Posterior cingulate gyrus (tissue), 11 donors: ENCODE results near the gene SLC28A1.

Source experiments
- DNase-seq, 10 donors: peaks; one replicate each; pipeline versions ENCODE4 v3.0.0 to v3.0.0-alpha.2; 2020 to 2021; ENCODE audit warnings: mixed read lengths in 3 of 10
- intact Hi-C: fragments of 100-400 bp; cut with DNase I; formaldehyde crosslinking; loops from one replicate; pipeline ENCODE4 v1.15.1; 2023

SLC28A1 gene

DNA sequence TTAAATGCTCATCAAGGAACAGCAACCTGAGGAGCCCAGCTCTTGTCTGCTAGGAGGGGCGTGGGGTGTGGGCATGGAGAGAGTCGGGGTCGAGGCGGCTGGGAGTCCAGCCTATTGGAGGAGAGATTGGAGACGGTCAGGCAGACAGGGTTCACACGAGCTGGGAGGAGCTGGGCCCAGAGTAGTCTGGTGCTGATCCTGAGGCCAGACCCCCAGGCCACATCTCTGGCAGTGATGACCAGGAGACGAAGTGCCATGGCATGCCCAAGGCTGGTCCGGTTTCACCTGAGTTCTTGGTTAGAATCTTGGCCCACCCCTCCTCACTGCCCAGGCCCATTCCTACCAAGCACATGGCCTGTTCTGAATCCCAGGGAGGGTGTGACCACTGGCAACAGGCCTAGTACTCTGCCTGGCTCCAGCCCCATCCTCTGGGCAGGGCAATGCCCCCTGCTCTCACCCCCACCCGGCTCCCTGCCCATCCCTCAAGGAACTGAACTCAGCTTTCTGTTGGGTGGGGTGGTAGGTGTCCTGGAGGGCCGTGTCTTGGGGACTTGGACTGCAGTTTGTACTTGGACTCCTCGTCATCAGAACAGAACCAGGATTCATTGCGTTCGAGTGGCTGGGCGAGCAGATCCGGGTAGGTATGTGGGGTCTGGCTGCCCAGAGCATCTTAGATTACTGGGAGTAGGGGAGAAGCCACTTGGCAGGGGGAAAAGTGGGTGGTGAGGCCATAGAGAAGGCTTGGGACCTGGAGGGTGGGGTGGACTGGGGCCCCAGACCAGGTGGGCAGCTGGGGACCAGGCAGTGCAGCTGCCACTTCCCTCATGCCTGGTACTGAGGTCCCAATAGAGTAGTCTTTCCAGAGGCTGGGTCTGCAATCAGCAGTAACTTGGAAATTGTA is 20.8 kb downstream of the SLC28A1 start:
- intact Hi-C loops = no loop called here
- DNase-seq = peak in 1 of 10 donors; percentile 81

DNA sequence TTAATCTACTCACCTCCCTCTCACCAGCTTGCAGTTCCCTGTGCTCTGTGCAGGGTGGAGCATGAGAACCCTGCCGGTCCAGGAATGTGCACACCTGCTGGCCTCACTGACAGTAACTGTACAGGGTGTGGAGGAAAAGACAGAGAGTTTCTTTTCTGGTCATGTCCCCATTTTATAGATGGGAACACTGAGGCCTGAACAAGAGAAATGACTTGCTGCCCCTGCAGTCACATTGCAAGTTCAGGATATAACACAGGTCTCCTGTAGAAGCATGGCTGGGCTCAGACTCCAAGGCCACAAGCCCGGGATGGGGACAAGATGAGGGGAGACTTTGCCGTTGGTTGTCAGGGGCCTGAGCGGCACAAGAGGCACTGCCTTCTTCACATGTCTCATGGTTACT is 23.3 kb downstream of the SLC28A1 start:
- intact Hi-C loops = no loop called here
- DNase-seq = peak in 2 of 10 donors; percentile 31 to 44

DNA sequence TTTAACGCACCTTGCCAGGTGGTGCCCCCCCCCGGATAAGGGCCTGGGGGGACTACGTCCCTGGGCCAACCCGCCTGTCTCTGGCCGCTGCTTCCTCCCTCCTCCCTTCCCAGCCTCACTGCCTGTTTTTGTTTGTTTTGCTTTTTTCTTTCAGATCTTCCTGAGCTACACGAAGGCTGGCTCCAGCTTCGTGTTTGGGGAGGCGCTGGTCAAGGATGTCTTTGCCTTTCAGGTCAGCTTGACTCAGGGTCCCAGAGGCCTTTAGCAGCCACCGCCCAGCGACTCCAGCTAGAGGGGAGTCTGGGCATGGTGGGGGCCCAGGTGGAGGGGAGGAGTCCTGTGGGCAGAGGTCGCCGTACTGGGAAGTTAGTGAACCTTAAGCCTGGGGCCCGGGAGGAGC is 24.1 kb downstream of the SLC28A1 start:
- intact Hi-C loops = no loop called here
- peak in 3 of 10 donors; percentile 45 to 59 (median 52) for DNase-seq

DNA sequence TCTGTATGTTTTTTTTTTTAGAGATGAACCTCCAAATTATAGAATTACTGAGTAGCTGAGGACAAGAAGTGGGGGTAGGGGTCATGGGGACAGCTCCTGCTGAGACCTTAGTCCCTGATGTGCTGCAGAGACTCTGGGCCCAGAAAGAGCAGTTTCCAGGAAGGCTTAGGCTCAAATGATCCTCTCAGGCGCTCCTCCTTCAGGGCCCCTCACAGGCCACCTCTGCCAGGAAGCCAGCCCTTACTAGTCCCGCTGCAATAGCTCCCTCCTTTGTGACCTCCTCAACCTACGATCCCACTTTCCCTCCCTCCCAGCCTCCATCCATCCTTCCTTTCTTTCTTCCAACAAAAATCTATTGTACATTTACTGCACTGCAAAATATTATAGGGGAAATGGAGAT is 24.6 kb downstream of the SLC28A1 start:
- peak in 1 of 10 donors; percentile 25 for DNase-seq
- intact Hi-C loops = no loop called here

DNA sequence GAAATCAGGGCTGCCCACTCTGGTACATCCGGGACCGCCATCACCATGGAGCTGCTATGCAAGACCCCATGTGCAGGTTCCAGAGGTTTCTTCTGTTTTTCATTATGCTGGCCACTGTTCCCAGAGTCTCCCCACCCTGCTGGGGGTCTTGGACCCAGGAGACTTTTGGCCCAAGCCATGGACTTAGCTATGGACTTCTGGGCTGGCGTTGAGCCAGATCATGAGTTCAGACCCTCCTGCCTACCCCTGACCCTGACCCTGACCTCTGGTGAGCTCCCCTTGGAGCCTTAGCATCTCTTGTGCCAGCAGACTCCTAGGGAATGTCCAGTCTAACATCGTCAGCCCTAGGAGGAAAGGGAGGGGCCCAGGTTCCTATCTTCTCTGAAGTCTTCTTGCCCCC is 25.3 kb downstream of the SLC28A1 start:
- peak in 1 of 10 donors; percentile 8 for DNase-seq
- intact Hi-C loops = no loop called here

DNA sequence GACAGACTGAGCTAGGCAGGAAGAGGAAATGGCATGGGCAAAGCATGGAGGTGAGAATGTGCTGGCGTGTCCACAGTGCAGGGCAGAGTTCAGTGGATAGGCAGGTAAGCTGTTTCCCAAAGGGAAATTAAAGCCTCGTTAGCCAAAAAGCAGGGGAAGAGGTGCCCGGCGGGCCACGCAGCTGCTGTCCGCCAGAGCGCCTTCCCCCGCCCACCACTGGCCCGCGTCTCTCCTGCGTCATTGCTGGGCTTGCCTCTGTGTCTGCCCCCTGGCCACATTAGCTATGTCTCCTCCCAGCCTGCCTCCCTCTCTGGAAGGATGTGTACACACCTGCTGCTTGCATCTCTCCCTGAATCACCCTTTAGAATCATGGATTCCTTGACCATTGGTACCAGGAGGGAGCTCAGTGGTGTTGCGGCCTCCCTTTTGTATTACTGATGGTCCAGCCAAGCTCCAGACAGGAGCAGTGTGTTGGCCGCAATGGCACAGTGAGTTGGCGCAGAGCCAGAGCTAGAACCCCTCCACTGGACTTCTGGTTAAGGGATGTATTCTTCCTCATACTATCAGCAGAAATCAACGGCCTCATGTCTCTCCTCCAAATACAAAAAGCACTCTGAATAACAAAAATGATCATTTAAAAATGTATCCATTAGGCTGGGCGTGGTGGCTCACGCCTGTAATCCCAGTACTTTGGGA is 26.6 kb downstream of the SLC28A1 start:
- intact Hi-C loops = no loop called here
- DNase-seq = peak in 3 of 10 donors; percentile 39 to 51 (median 49)

DNA sequence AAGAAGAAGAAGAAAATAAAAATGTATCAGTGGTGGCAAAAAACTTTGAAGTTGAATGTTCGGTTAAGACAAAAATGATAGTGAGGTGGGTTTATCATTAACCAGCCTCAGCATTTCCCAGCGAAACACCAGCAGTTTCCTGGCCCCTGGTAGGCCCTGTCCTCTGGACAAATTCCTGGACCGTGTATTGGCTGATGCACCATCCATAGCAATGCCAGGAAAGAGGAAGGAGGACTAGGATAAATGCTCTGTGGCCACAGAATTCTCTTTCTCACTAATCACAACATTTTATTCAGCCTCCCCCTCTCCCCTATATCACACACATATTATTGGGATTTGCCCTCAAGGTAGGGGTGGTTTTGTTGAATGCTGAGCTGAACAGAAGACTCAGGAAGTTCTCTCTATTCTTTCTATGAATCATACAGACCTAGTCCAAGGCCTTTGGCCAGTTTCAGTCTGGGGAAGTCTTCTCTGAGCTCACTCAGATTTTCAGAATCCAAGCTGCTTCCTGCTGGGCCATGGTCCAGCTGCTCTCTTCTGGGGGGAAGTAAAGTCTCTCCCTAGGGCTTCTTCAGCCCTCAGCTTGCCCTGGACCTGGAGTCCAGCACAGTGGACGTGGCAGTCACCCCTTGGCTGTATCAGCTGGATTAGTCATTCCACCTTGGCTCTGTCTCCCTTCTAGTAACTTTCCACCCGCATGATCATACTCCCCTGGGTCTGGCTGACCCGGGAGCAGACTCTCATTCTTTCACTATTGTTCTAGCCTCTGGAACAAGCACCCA is 27.6 kb downstream of the SLC28A1 start:
- DNase-seq = peak in 7 of 10 donors; percentile 14 to 84 (median 50)
- intact Hi-C loops = no loop called here

DNA sequence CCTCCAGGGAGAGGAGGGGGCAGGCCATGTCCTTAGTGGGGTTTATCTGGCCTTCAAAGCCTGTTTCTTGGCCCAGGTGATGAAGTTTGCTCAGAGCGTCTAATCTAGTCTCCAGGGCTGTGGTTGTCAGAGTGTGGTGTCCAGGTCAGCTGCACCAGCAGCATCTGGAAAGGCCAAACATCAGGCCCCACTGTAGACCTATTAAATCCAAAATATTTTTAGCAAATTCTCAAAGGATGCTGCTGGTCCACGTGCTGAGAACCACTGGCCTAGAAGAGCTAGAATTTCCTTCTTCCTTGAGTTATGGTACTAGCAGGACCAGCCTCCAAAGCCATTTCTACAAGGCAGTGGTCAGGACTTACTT is 28.9 kb downstream of the SLC28A1 start:
- intact Hi-C loops = no loop called here
- no peak for DNase-seq

DNA sequence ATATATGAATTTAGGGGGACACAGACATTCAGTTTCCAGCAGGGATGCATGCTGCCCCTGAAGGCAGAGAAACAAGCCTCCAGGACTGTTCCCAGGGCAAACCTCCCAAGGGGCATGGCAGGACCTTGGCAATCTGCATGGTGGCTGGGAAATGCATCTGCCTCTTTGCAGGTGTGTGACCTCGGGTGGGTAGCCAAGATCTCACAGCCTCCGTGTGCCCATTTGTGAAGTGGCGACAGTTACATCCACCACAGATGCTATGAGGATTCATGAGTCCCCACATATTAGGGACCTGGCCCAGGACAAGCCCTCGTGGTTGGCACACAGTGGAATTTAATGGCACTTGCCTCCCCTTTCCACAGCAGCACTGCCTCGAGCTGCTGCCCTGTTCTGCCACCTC is 29.9 kb downstream of the SLC28A1 start:
- DNase-seq = peak in 2 of 10 donors; percentile 57 to 76
- intact Hi-C loops = no loop called here

DNA sequence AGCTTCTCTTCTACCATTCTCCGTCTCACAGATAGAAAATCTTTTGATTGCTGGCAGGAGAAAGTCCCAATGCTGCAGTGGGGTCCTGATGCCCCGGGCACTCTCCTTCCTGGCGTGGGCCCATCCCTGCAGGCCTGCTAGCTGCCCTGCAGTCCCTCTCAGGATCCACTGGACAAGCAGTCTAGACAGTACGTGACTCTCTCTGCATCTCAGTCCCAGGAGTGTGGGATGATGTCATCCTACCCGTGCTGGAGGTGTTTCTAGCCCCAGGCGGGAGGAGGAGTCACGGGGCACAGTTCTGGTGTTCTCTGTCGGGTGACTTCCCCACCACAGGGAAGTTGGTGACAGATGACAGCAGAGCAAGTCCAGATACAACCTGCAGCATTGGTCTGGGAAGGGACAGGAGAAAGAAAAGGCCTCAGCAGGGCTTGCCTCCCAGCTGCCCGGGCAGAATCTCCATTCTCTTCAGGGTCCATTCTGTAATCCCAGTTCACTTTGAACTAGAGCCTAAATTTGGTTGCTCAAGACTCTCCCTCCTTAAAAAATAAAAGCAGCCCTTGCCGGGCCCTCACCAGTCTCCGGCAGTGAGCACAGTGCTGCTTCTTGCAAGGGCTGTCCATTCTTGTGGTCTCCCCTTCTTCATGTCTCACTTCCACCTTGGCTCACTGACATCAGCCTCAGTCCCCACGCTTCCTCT is 30.6 kb downstream of the SLC28A1 start:
- intact Hi-C loops = no loop called here
- DNase-seq = peak in 2 of 10 donors; percentile 32 to 61

DNA sequence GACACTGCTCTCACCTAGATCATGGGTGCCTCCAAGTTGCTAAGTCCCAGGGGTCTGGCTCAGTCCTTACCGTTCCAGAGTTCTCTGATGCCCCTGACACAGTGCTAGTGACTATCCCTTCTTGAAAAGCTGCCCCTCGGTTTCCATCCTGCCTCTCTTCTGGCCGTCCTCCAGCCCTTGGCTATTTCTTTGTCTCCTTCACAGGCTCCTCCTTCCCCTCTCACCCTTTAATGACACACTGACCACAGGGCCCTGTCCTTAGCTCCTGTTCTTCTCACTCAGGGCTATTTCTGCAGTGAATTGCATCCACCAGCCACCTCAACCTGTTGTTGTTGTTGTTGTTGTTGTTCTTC is 31.1 kb downstream of the SLC28A1 start:
- DNase-seq = peak in 1 of 10 donors; percentile 18
- intact Hi-C loops = no loop called here

DNA sequence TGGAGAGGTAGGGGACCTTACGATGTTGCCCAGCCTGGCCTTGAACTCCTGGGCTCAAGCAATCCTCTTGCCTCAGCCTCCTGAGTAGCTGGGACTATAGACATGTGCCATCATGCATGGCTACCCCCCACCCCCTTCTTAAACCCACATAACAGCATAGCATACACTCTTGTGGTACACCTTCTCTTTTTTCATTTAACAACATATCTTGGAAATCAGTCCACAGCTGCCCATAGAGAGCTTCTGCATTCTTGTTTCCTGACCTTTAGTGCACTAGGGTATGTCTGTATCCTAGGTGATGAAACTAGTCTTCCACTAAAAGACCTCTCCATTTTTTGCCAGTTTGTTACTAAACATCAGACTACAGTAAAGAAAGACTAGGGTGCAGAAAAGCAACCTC is 33.0 kb downstream of the SLC28A1 start:
- intact Hi-C loops = no loop called here
- no peak for DNase-seq

DNA sequence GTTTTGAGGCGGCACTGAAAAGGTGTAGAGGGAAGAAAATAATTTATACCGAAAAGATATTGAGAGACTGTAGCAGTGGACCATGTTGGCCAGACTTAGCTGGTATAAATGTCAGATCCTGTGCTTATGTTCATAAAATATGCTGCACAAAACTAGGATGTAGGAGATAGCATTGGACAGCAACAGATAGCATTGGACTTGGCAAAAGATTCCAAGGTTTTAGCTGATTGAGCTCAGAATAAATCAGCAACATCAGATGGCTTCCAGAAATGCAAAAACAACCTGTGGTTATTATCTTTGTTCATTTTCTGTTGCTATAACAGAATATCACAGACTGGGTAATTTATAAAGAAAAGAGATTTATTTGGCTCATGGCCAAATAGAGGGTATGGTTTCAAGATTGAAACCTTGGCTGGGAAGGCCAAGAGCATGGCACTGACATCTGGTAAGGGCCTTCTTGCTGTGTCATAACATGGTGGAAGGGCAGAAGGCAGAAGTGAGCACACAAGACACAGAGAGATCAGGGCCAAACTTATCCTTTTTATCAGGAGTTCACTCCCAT is 34.7 kb downstream of the SLC28A1 start:
- intact Hi-C loops = no loop called here
- no peak for DNase-seq

DNA sequence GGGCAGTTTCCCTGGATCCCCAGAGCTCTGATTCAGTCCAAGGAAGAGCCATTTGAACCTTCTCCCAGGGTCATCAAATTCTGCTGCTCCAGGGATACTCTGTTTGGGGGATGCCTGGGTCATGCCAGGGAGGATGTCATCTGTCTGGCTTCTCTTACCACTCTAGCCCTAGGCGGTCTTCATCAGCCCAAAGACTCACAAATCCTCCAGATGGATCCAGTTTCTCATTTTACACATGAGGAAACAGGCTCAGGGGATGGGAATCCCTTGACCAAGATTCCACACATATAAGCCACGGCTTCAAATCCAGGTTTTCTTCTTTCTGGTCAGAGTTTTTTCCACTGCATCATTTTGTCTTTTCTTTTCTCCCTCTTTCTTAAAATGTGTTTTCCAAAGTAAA is 36.7 kb downstream of the SLC28A1 start:
- intact Hi-C loops = loop anchor here (10.0 kb wide), 1 partner anchor 176 kb away; the partner anchor contains the start of gene ZNF592

DNA sequence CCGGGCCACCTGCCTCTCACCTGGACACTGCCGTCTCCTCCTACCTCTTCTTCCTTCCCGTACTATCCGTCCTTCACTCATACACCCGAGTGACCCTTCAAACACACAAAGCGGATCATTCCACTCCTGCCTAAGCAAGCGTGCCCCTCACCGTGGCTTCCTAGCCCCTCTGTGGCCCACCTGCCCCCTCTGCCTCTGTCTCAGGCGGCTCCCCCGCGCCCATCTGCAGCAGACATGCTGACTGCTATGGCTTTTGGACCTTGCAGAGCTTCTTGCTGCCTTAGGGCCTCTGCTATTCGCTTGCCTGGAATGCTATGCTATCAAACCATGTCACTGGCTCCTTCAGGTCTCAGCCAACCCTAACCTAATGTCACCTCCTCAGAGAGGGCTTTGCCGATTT is 38.1 kb downstream of the SLC28A1 start:
- intact Hi-C loops = loop anchor here (10.0 kb wide), 1 partner anchor 178 kb away; the partner anchor contains the start of gene ZNF592
- no peak for DNase-seq

More for the DNA sequence above, 36.7 kb downstream of the SLC28A1 start:
- peak in 1 of 10 donors; percentile 10 for DNase-seq

DNA sequence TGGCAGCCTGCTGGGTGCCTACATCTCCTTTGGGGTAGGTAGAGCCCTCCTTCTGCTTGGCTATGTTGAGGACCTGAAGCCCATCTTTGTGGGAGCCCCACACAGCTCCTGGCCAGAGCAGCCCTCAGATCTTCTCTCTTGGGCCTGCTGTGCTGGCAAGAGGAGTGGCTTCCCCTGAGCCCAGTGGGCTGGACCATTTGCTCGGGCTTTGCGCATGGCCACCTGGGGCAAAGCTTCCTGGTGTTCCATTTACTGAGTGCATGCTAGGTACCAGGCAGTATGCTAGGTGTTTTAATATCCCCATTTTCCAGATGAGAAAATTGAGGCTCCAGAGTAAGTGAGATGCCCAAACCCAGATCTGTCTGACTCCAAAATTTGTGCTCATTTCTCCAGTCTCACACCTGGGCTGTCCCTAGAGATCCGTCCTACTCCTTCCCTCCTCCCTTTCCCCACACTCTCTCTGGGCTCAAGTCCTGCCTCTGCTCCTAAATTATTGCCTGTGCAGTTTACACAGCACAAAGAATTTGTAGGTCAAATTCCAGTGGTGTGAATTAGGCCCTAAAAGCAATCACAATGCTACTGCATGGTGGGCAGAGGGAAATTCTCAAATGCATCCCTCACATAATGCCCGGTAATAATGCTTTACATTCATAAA is 39.7 kb downstream of the SLC28A1 start:
- intact Hi-C loops = loop anchor here (10.0 kb wide), 1 partner anchor 179 kb away; the partner anchor contains the start of gene ZNF592

DNA sequence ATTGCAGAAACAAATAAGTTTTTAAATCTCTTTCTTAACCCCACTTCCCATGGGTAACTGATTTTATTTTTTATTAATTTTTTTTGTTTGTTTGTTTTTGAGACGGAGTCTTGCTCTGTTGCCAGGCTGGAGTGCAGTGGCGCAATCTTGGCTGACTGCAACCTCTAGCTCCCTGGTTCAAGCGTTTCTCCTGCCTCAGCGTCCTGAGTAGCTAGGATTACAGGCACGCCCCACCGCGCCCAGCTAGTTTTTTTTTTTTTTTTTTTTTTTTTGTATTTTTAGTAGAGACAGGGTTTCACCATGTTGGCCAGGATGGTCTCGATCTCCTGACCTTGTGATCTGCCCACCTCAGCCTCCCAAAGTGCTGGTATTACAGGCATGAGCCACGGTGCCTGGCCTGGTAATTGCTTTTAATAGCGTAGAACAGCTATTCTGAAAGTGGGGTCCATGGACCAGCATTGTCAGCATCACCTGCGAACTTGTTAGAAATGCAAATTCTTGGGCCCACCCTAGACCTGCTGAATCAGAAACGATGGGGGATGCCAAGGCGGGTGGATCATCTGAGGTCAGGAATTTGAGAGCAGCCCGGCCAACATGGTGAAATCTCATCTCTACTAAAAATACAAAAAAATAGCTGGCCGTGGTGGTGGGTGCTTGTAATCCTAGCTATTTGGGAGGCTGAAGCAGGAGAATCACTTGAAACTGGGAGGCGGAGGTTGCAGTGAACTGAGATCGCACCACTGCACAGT is 40.5 kb downstream of the SLC28A1 start:
- peak in 1 of 10 donors; percentile 24 for DNase-seq

More for the DNA sequence above, 39.7 kb downstream of the SLC28A1 start:
- DNase-seq = peak in 1 of 10 donors; percentile 49

DNA sequence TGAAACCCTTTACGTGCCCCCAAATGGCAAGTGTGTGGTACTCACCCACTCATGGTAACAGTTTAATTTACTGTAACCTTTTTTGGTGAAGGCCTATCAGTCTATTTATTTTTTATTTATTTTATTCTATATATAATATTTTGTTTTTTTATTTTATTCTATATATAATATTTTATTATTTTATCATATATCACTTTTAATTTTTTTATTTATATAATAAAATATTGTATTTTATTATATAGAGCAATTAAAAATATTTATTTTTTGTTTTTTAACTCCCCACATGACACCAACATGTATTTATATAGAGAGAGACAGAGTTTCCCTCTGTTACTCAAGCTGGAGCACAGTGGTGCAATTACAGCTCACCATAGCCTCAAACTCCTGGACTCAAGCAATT is 41.4 kb downstream of the SLC28A1 start:
- no peak for DNase-seq
- intact Hi-C loops = loop anchor here (5.0 to 10.0 kb wide), 2 partner anchors 181 to 339 kb away; partner anchors contain the start of gene ZNF592

More for the DNA sequence above, 40.5 kb downstream of the SLC28A1 start:
- intact Hi-C loops = loop anchor here (5.0 to 10.0 kb wide), 2 partner anchors 180 to 338 kb away; partner anchors contain the start of gene ZNF592
